Upper lobe of left lung (tissue), 6 donors: ENCODE measurements around the gene CMTM1. TPM values are rescaled to one million over a fixed set of nuclear protein-coding genes. Genes with fewer than 3 reads are reported as not detected.
A peak's percentile ranks its signal among the peaks of the same experiment; 100 is the strongest.

Experiments used
- ATAC-seq, 2 donors: fragments of 200-7000 bp; cut with Tn5 transposase; one replicate each; pipeline ENCODE4 v1.9.1; 2022; ENCODE audit warnings: mild to moderate bottlenecking in 2 of 2, moderate library complexity in 2 of 2; ENCODE audit not compliant: low FRiP score in 2 of 2
- DNase-seq, 2 donors: peaks; one replicate each; pipeline ENCODE4 v3.0.0-alpha.2; 2019 to 2020
- H3K27ac ChIP-seq, 4 donors: fragments of 200-600 bp; sonication (generic); one replicate each; pipeline ENCODE4 v1.5.1; 2016 to 2019
- H3K27me3 ChIP-seq, 4 donors: fragments of 200-600 bp; sonication (generic); one replicate each; pipeline ENCODE4 v1.5.1; 2017 to 2019
- H3K36me3 ChIP-seq, 4 donors: fragments of 200-600 bp; sonication (generic); one replicate each; pipeline ENCODE4 v1.5.1; 2016 to 2019
- H3K4me1 ChIP-seq, 4 donors: fragments of 200-600 bp; sonication (generic); one replicate each; pipeline ENCODE4 v1.5.1; 2018 to 2019
- H3K4me3 ChIP-seq, 4 donors: fragments of 200-600 bp; sonication (generic); one replicate each; pipeline ENCODE4 v1.5.1; 2017 to 2019; ENCODE audit warnings: mild to moderate bottlenecking in 2 of 4, moderate library complexity in 1 of 4
- H3K9me3 ChIP-seq, 4 donors: fragments of 200-600 bp; sonication (generic); one replicate each; pipeline ENCODE4 v1.5.1; 2018 to 2019
- CTCF ChIP-seq, 6 experiments: fragments of 450-650 bp in 4 of 6; fragments of 200-600 bp in 2 of 6; sonication (generic) in 2 of 6; IDR thresholded peaks; one replicate each; pipeline ENCODE4 v1.5.1; 2016 to 2019; ENCODE audit warnings: antibody characterized with exemption in 6 of 6
- EP300 ChIP-seq, 4 donors: sonication (generic); formaldehyde crosslinking; IDR thresholded peaks; one replicate each; pipeline ENCODE4 v1.5.1; 2017; ENCODE audit warnings: antibody characterized with exemption in 4 of 4, control low read depth in 2 of 4
- POLR2A ChIP-seq, 4 donors: fragments of 450-650 bp; IDR thresholded peaks; one replicate each; pipeline ENCODE4 v1.5.1; 2016 to 2017; ENCODE audit warnings: antibody characterized with exemption in 4 of 4, mild to moderate bottlenecking in 2 of 4
- POLR2AphosphoS5 ChIP-seq, 2 donors: sonication (generic); formaldehyde crosslinking; IDR thresholded peaks; one replicate each; pipeline ENCODE4 v1.5.1; 2017; ENCODE audit warnings: antibody characterized with exemption in 2 of 2
- WGBS, 2 donors: methylation state at CpG; one replicate each; pipeline ENCODE4 v1.1.5; 2017 to 2018; 5-methylcytosine and 5-hydroxymethylcytosine counted together
- total RNA-seq, 6 donors: library from RNA; depleted of rRNA in 4 of 6; stranded (reverse); fragments of >200 nt in 4 of 6; gene quantifications; one replicate each; pipeline versions ENCODE4 v1.1.0 to v1.2.1, GENCODE V29; 2016 to 2021
- donor health status: DM: no; HTN: no; CAD: no; lungs with moderate emphysema.
- donor health status: DM: no; HTN: yes; CAD: no; lungs with severe emphysema.

CMTM1 gene
- total RNA-seq, 6 donors from 2014 or later: 0.61 to 9.5 (median 2.6) TPM; not detected in 2

GRCh38 chr16:66605177-66605978 lies 39.1 kb downstream of the CMTM1 start:
- ATAC-seq (peak; percentile 29 to 75), DNase-seq (peak in 1 of 2 donors; percentile 48)
- Histone ChIP-seq H3K4me3 (peak overlapping the region; percentile 72 to 83 (median 77)), H3K27ac (peak overlapping the region; percentile 93 to 97 (median 95)), H3K4me1 (peaks cover 26 to 47% (median 39%) of the 10 kb centered on the region in 4 donors), H3K36me3 (peaks cover 0 to 24% (median 13%) of the 10 kb centered on the region in 4 donors), H3K27me3 (no peaks in the 10 kb centered on the region), H3K9me3 (no peaks in the 10 kb centered on the region)
- no peak for TF ChIP-seq EP300 (IDR thresholded peaks at IDR 0.05)
- TF ChIP-seq POLR2A (IDR thresholded peaks at IDR 0.05): peak in 2 of 4 donors; percentile 19 to 31
- TF ChIP-seq POLR2AphosphoS5 (IDR thresholded peaks at IDR 0.05): peak in 1 of 2 donors; percentile 41
- WGBS, 2 donors: 2 to 6% methylated on average over 7 to 38 of the region's 61 CpGs

GRCh38 chr16:66605979-66606751 lies 39.9 kb downstream of the CMTM1 start:
- Histone ChIP-seq H3K9me3 (no peaks in the 10 kb centered on the region), H3K27me3 (no peaks in the 10 kb centered on the region), H3K27ac (peak overlapping the region; percentile 93 to 97 (median 95)), H3K4me3 (peak overlapping the region in 3 of 4 donors; percentile 77 to 83 (median 77)), H3K4me1 (peaks cover 26 to 47% (median 39%) of the 10 kb centered on the region in 4 donors), H3K36me3 (peaks cover 0 to 31% (median 20%) of the 10 kb centered on the region in 4 donors)
- DNase-seq (no peak), ATAC-seq (no peak)
- WGBS, 2 donors: 51 to 54% methylated on average over 6 to 8 of the region's 10 CpGs
- TF ChIP-seq POLR2A (IDR thresholded peaks at IDR 0.05) (no peak), CTCF (IDR thresholded peaks at IDR 0.05) (no peak), EP300 (IDR thresholded peaks at IDR 0.05) (no peak), POLR2AphosphoS5 (IDR thresholded peaks at IDR 0.05) (no peak)

- Histone ChIP-seq H3K27ac (peak overlapping the region; percentile 3 to 28 (median 12)), H3K27me3 (no peaks in the 10 kb centered on the region), H3K4me1 (peaks cover 25 to 47% (median 39%) of the 10 kb centered on the region in 4 donors), H3K36me3 (peaks cover 9 to 55% (median 42%) of the 10 kb centered on the region in 4 donors), H3K4me3 (no peak overlapping the region), H3K9me3 (no peaks in the 10 kb centered on the region)
- TF ChIP-seq CTCF (IDR thresholded peaks at IDR 0.05) (peak; percentile 78 to 90 (median 86)), POLR2A (IDR thresholded peaks at IDR 0.05) (no peak), POLR2AphosphoS5 (IDR thresholded peaks at IDR 0.05) (peak in 1 of 2 donors; percentile 18), EP300 (IDR thresholded peaks at IDR 0.05) (no peak)
- DNase-seq (peak; percentile 93 to 96), ATAC-seq (peak; percentile 47 to 82)
- 43 to 60% methylated on average over 10 to 14 of the region's 17 CpGs for WGBS, 2 donors
Observed at GRCh38 chr16:66608241-66609138, 42.3 kb downstream of the CMTM1 start.

GRCh38 chr16:66609139-66609510 lies 42.9 kb downstream of the CMTM1 start:
- WGBS, 2 donors: 81 to 97% methylated on average over 8 to 12 of the region's 12 CpGs

More at GRCh38 chr16:66609139-66609510, 42.9 kb downstream of the CMTM1 start:
- ATAC-seq (no peak), DNase-seq (no peak)
- peaks cover 10 to 61% (median 47%) of the 10 kb centered on the region in 4 donors for H3K36me3 ChIP-seq
- no peak overlapping the region for H3K4me3 ChIP-seq
- peaks cover 21 to 41% (median 34%) of the 10 kb centered on the region in 4 donors for H3K4me1 ChIP-seq
- H3K9me3 ChIP-seq: no peaks in the 10 kb centered on the region
- no peaks in the 10 kb centered on the region for H3K27me3 ChIP-seq
- H3K27ac ChIP-seq: peak overlapping the region in 3 of 4 donors; percentile 3 to 28 (median 7)
- TF ChIP-seq CTCF (IDR thresholded peaks at IDR 0.05): no peak
- no peak for TF ChIP-seq EP300 (IDR thresholded peaks at IDR 0.05)
- no peak for TF ChIP-seq POLR2AphosphoS5 (IDR thresholded peaks at IDR 0.05)
- no peak for TF ChIP-seq POLR2A (IDR thresholded peaks at IDR 0.05)
